Sigmoid colon (tissue), 7 donors: Measurements from ENCODE around the gene NDUFA6. TPM values are rescaled to one million over a fixed set of nuclear protein-coding genes. Genes with fewer than 3 reads are reported as not detected.

Source experiments
- DNase-seq: peaks from one replicate; pipeline ENCODE4 v3.0.0-alpha.2; 2019
- H3K27ac ChIP-seq, 4 donors: fragments of 200-600 bp; sonication (generic); one replicate each; pipeline ENCODE4 v1.5.1; 2016 to 2019; ENCODE audit warnings: mild to moderate bottlenecking in 1 of 4
- H3K27me3 ChIP-seq, 3 donors: fragments of 200-600 bp; sonication (generic); one replicate each; pipeline ENCODE4 v1.5.1; 2019; ENCODE audit warnings: mild to moderate bottlenecking in 1 of 3
- H3K36me3 ChIP-seq, 4 donors: fragments of 200-600 bp; sonication (generic); one replicate each; pipeline ENCODE4 v1.5.1; 2016 to 2019
- H3K4me1 ChIP-seq, 4 donors: fragments of 200-600 bp; sonication (generic); one replicate each; pipeline ENCODE4 v1.5.1; 2017 to 2019
- H3K4me3 ChIP-seq, 4 donors: fragments of 200-600 bp; sonication (generic); one replicate each; pipeline ENCODE4 v1.5.1; 2017 to 2019; ENCODE audit warnings: mild to moderate bottlenecking in 2 of 4, moderate library complexity in 1 of 4
- H3K9me3 ChIP-seq, 4 donors: fragments of 200-600 bp in 3 of 4; sonication (generic) in 3 of 4; one replicate each; pipeline versions ENCODE4 v1.5.1 to v1.6.1; 2013 to 2019
- CTCF ChIP-seq, 4 experiments: fragments of 450-650 bp in 3 of 4; fragments of 200-600 bp in 1 of 4; IDR thresholded peaks; one replicate each; pipeline ENCODE4 v1.5.1; 2016 to 2019; ENCODE audit warnings: antibody characterized with exemption in 4 of 4, mild to moderate bottlenecking in 3 of 4, moderate library complexity in 2 of 4
- EP300 ChIP-seq, 4 donors: sonication (generic); formaldehyde crosslinking; IDR thresholded peaks; one replicate each; pipeline ENCODE4 v1.6.1; 2017; ENCODE audit warnings: antibody characterized with exemption in 4 of 4
- POLR2A ChIP-seq, 2 donors: fragments of 450-650 bp; IDR thresholded peaks; one replicate each; pipeline ENCODE4 v1.6.1; 2016; ENCODE audit warnings: antibody characterized with exemption in 2 of 2, mild to moderate bottlenecking in 2 of 2, moderate library complexity in 2 of 2
- POLR2AphosphoS5 ChIP-seq, 4 donors: sonication (generic); formaldehyde crosslinking; IDR thresholded peaks; one replicate each; pipeline ENCODE4 v1.6.1; 2017; ENCODE audit warnings: antibody characterized with exemption in 4 of 4
- WGBS, 2 donors: extraction: QIAGEN DNeasy Blood & Tissue Kit; methylation state at CpG; one replicate each; pipeline ENCODE4 v1.1.7; 2013; 5-methylcytosine and 5-hydroxymethylcytosine counted together
- intact Hi-C: fragments of 100-400 bp; cut with DNase I; formaldehyde crosslinking; loops from one replicate; pipeline ENCODE4 v1.15.1; 2023
- polyA plus RNA-seq, 3 donors: library from polyadenylated mRNA; stranded (reverse); fragments of 200-250 nt; gene quantifications; one replicate each; pipeline ENCODE4 v1.2.3, GENCODE V29; 2013
- total RNA-seq, 4 donors: library from RNA; depleted of rRNA; stranded (reverse); fragments of >200 nt; gene quantifications; one replicate each; pipeline ENCODE4 v1.1.0, GENCODE V29; 2016
- donor health status: healthy with polysubstance abuse.
- donor health status: Bipolar disorder and iron deficiency.
- donor health status: healthy.

Gene NDUFA6
- total and polyA plus RNA-seq, 7 donors, result 61.8 to 248 (median 104) TPM

DNA sequence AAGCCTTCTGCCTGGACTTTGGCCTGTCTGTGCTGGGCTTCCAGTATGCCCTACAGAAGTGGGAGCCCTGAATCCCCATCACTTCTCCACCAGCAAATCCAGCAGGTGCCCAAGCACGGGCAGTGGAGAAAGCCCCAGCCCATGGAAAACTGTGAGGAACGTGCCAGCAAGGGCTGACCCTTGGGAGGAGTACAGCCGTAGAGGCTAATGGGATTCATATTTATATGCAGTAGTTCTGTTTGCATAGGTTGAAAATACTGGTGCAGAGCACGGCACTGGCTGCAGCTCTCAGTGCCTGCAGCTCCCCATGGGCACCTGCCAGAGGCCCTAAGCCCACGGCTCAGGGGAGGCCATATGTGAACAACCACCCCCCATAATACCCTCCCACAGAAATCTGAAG, 30.1 kb downstream of the NDUFA6 start:
- H3K27me3 ChIP-seq, result no peaks in the 10 kb centered on the region
- intact Hi-C loops, result no loop called here
- TF ChIP-seq CTCF (IDR thresholded peaks at IDR 0.05) (no peak), POLR2AphosphoS5 (IDR thresholded peaks at IDR 0.05) (no peak), POLR2A (IDR thresholded peaks at IDR 0.05) (no peak)
- peaks cover 0 to 71% (median 35%) of the 10 kb centered on the region in 4 donors for H3K36me3 ChIP-seq
- H3K9me3 ChIP-seq, result peaks cover 0 to 4% (median 0%) of the 10 kb centered on the region in 4 donors
- H3K27ac ChIP-seq, result no peak overlapping the region
- 89 to 96% methylated on average over 5 of the region's 5 CpGs for WGBS, 2 donors
- H3K4me3 ChIP-seq, result no peak overlapping the region
- H3K4me1 ChIP-seq, result no peaks in the 10 kb centered on the region
- no peak for DNase-seq

GRCh38 chr22:42056757-42057511, 33.6 kb downstream of the NDUFA6 start:
- Histone ChIP-seq H3K27ac (no peak overlapping the region), H3K36me3 (peaks cover 0 to 39% (median 27%) of the 10 kb centered on the region in 4 donors), H3K4me1 (no peaks in the 10 kb centered on the region), H3K27me3 (no peaks in the 10 kb centered on the region), H3K4me3 (no peak overlapping the region), H3K9me3 (peaks cover 0 to 4% (median 0%) of the 10 kb centered on the region in 4 donors)
- no peak for TF ChIP-seq CTCF (IDR thresholded peaks at IDR 0.05)
- no peak for TF ChIP-seq EP300 (IDR thresholded peaks at IDR 0.05)
- no peak for TF ChIP-seq POLR2A (IDR thresholded peaks at IDR 0.05)
- TF ChIP-seq POLR2AphosphoS5 (IDR thresholded peaks at IDR 0.05), result no peak
- intact Hi-C loops, result no loop called here
- DNase-seq, result no peak
- WGBS, 2 donors, result 96 to 99% methylated on average over 1 of the region's 1 CpG

DNA sequence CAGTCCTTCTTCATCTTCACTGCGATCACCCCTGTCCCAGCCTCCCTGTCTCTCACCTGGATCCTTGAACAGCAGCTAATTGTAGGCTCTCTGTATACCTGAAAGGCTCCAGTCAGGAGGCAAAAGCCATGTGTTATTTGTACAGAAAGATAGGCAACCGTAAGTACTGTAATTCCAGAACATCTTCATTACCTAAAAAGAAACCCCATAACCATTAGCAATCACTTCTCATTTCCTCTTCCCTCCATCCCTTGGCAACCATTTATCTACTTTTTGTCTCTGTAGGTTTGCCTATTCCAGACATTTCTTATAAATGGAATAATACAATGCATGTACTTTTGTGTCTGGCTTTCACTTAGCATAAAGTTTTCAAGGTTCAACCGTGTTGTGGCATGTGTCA, 37.8 kb downstream of the NDUFA6 start:
- Histone ChIP-seq H3K27ac (no peak overlapping the region), H3K36me3 (no peaks in the 10 kb centered on the region), H3K4me1 (no peaks in the 10 kb centered on the region), H3K9me3 (peaks cover 0 to 4% (median 0%) of the 10 kb centered on the region in 4 donors), H3K4me3 (no peak overlapping the region), H3K27me3 (no peaks in the 10 kb centered on the region)
- DNase-seq, result no peak
- no peak for TF ChIP-seq POLR2A (IDR thresholded peaks at IDR 0.05)
- TF ChIP-seq EP300 (IDR thresholded peaks at IDR 0.05), result no peak
- no peak for TF ChIP-seq CTCF (IDR thresholded peaks at IDR 0.05)
- WGBS, 2 donors, result 88 to 89% methylated on average over 3 of the region's 3 CpGs
- intact Hi-C loops, result no loop called here

DNA sequence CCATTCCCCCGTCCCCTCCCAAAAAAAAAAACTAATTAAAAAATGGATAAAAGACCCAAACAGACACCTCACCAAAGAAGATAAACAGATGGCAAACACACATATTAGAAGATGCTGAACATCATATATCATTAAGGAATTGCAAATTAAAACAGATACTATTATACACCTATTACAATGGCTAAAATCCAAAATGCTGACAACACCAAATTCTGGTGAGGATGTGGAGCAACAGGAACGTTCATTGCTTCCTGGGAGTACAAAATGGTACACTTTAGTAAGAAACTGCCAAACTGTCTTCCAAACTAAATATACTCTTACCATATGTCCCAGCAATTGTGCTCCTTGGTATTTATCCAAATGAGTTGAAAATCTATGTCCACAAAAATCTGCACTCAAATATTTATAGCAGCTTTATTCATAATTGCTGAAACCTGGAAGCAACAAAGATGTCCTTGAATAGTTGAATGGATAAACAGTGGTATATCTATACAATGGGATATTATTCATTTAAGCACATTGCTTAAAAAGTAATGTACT, 39.9 kb downstream of the NDUFA6 start:
- 80 to 83% methylated on average over 2 of the region's 2 CpGs for WGBS, 2 donors
- Histone ChIP-seq H3K27ac (no peak overlapping the region), H3K9me3 (no peaks in the 10 kb centered on the region), H3K36me3 (no peaks in the 10 kb centered on the region), H3K27me3 (no peaks in the 10 kb centered on the region), H3K4me3 (no peak overlapping the region), H3K4me1 (no peaks in the 10 kb centered on the region)
- TF ChIP-seq POLR2A (IDR thresholded peaks at IDR 0.05) (no peak), EP300 (IDR thresholded peaks at IDR 0.05) (no peak), POLR2AphosphoS5 (IDR thresholded peaks at IDR 0.05) (no peak), CTCF (IDR thresholded peaks at IDR 0.05) (no peak)
- no peak for DNase-seq
- intact Hi-C loops, result no loop called here
